Mesenchymal stem cell (in vitro differentiated cells and primary cell): ENCODE results near the gene TTYH1.
"Not testable (repeated sequence)": the region's sequence is repeated elsewhere in the genome, so short reads cannot be mapped to it uniquely, and the experiment has no call there.

Source experiments
- DNase-seq: peaks from one replicate; pipeline ENCODE4 v3.0.0-alpha.2; 2013
- H2AFZ ChIP-seq: one replicate; pipeline ENCODE4 v1.6.1; 2013; ENCODE audit warnings: low read depth, mild to moderate bottlenecking, control low read depth, inconsistent platforms, low read length, moderate library complexity
- H2AK5ac ChIP-seq: 2 replicates; pipeline ENCODE4 v1.6.1; 2013; ENCODE audit warnings: low read length, moderate library complexity, mild to moderate bottlenecking, inconsistent platforms; ENCODE audit not compliant: severe bottlenecking
- H2BK120ac ChIP-seq: one replicate; pipeline ENCODE4 v1.6.1; 2013; ENCODE audit warnings: low read depth, mild to moderate bottlenecking, inconsistent platforms, low read length, moderate library complexity
- H2BK12ac ChIP-seq, 2 experiments: one replicate each; pipeline ENCODE4 v1.6.1; 2013; ENCODE audit warnings: inconsistent platforms in 2 of 2, low read length in 2 of 2, mild to moderate bottlenecking in 2 of 2, moderate library complexity in 2 of 2, control low read depth in 1 of 2
- H2BK15ac ChIP-seq: one replicate; pipeline ENCODE4 v1.6.1; 2013; ENCODE audit warnings: mild to moderate bottlenecking, low read depth, inconsistent platforms; ENCODE audit not compliant: poor library complexity, severe bottlenecking
- H2BK5ac ChIP-seq: 2 replicates; pipeline ENCODE4 v1.6.1; 2013; ENCODE audit warnings: low read depth, mild to moderate bottlenecking, low read length, control low read depth, inconsistent platforms; ENCODE audit not compliant: poor library complexity, severe bottlenecking
- H3K14ac ChIP-seq, 2 experiments: one replicate each; pipeline ENCODE4 v1.6.1; 2013; ENCODE audit warnings: inconsistent platforms in 2 of 2, low read length in 2 of 2, control low read depth in 1 of 2, mild to moderate bottlenecking in 1 of 2, moderate library complexity in 1 of 2
- H3K18ac ChIP-seq, 2 experiments: one replicate each; pipeline ENCODE4 v1.6.1; 2013; ENCODE audit warnings: inconsistent platforms in 2 of 2, low read length in 2 of 2, control low read depth in 1 of 2, low read depth in 1 of 2, mild to moderate bottlenecking in 1 of 2
- H3K23ac ChIP-seq, 2 experiments: one replicate each; pipeline ENCODE4 v1.6.1; 2013; ENCODE audit warnings: inconsistent platforms in 2 of 2, low read length in 2 of 2, mild to moderate bottlenecking in 2 of 2, moderate library complexity in 2 of 2, control low read depth in 1 of 2
- H3K27ac ChIP-seq: 2 replicates; pipeline ENCODE4 v1.5.1; 2013; ENCODE audit warnings: mild to moderate bottlenecking, moderate library complexity, low read length, control low read depth, inconsistent platforms; ENCODE audit not compliant: poor library complexity, severe bottlenecking
- H3K27me3 ChIP-seq, 2 experiments: 2 replicates each; pipeline versions ENCODE4 v1.6.1 to v1.7.0; 2013; ENCODE audit warnings: low read length in 2 of 2, mild to moderate bottlenecking in 2 of 2, moderate library complexity in 2 of 2, control low read depth in 1 of 2, inconsistent platforms in 1 of 2; ENCODE audit not compliant: control insufficient read depth in 1 of 2, insufficient read depth in 1 of 2
- H3K36me3 ChIP-seq, 2 experiments: 2 replicates each; pipeline versions ENCODE4 v1.6.1 to v1.7.0; 2013; ENCODE audit warnings: low read length in 2 of 2, control low read depth in 1 of 2, inconsistent platforms in 1 of 2, low read depth in 1 of 2, mild to moderate bottlenecking in 1 of 2; ENCODE audit not compliant: insufficient read depth in 2 of 2, control insufficient read depth in 1 of 2
- H3K4ac ChIP-seq, 2 experiments: one replicate each; pipeline ENCODE4 v1.6.1; 2013; ENCODE audit warnings: inconsistent platforms in 2 of 2, low read length in 2 of 2, mild to moderate bottlenecking in 2 of 2, moderate library complexity in 2 of 2, control low read depth in 1 of 2, low read depth in 1 of 2
- H3K4me1 ChIP-seq: 2 replicates; pipeline ENCODE4 v1.6.1; 2013; ENCODE audit warnings: low read depth, low read length, control low read depth; ENCODE audit not compliant: control insufficient read depth, insufficient read depth
- H3K4me2 ChIP-seq: 2 replicates; pipeline ENCODE4 v1.6.1; 2013; ENCODE audit warnings: low read length, mild to moderate bottlenecking, inconsistent platforms; ENCODE audit not compliant: poor library complexity, severe bottlenecking
- H3K4me3 ChIP-seq, 2 experiments: 2 replicates each; pipeline versions ENCODE4 v1.5.1 to v1.7.0; 2013; ENCODE audit warnings: low read length in 2 of 2, mild to moderate bottlenecking in 2 of 2, control low read depth in 1 of 2, low read depth in 1 of 2; ENCODE audit not compliant: insufficient read depth in 1 of 2
- H3K79me1 ChIP-seq: replicated peaks from 2 replicates; pipeline ENCODE4 v1.6.1; 2013; ENCODE audit warnings: mild to moderate bottlenecking, control low read depth, low read length, inconsistent platforms; ENCODE audit not compliant: poor library complexity, severe bottlenecking
- H3K9ac ChIP-seq: 2 replicates; pipeline ENCODE4 v1.7.0; 2013; ENCODE audit warnings: mild to moderate bottlenecking, low read length, moderate library complexity
- H3K9me3 ChIP-seq: 2 replicates; pipeline ENCODE4 v1.7.0; 2013; ENCODE audit warnings: mild to moderate bottlenecking, low read length; ENCODE audit not compliant: control insufficient read depth
- H4K8ac ChIP-seq: one replicate; pipeline ENCODE4 v1.6.1; 2013; ENCODE audit warnings: inconsistent platforms, mild to moderate bottlenecking, low read length, moderate library complexity
- H4K91ac ChIP-seq: one replicate; pipeline ENCODE4 v1.6.1; 2013; ENCODE audit warnings: mild to moderate bottlenecking, low read length, inconsistent platforms
- WGBS: methylation state at CpG from one replicate; pipeline ENCODE4 v1.1.7; 2013; ENCODE audit warnings: mixed read lengths; 5-methylcytosine and 5-hydroxymethylcytosine counted together

The TTYH1 gene

GRCh38 chr19:54369688-54370433 is 45.4 kb upstream of the TTYH1 start:
- H2BK120ac ChIP-seq, H3K79me1 ChIP-seq, H3K9me3 ChIP-seq, H3K4me3 ChIP-seq, H2AFZ ChIP-seq, H3K27me3 ChIP-seq, H2BK5ac ChIP-seq, H3K9ac ChIP-seq, H2AK5ac ChIP-seq, H3K23ac ChIP-seq, H3K27ac ChIP-seq, H2BK12ac ChIP-seq, H3K4me2 ChIP-seq, H3K4ac ChIP-seq, H3K36me3 ChIP-seq, H3K14ac ChIP-seq, H4K8ac ChIP-seq, H3K4me1 ChIP-seq, DNase-seq, H4K91ac ChIP-seq, H2BK15ac ChIP-seq, H3K18ac ChIP-seq: not testable (repeated sequence)
- WGBS = 84% methylated on average over 5 of the region's 19 CpGs

DNA sequence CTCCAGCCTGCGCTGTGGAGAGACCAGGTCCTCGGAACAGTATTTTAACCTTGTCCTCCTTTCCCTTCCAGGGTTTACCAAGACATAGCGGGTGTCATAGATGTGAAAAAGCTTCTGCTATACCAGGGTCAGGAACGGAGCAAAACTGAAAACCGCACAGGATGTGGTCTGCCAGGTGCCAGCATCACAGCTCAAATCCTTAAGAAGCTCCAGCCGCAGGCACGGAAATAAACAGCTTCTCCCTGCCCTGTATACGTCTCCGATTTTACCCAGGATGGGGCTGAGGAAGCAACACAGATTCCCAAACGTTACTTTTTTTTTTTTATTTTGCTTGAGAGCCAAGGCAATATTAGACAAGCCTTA is 44.8 kb upstream of the TTYH1 start:
- 78% methylated on average over 8 of the region's 10 CpGs for WGBS

DNA sequence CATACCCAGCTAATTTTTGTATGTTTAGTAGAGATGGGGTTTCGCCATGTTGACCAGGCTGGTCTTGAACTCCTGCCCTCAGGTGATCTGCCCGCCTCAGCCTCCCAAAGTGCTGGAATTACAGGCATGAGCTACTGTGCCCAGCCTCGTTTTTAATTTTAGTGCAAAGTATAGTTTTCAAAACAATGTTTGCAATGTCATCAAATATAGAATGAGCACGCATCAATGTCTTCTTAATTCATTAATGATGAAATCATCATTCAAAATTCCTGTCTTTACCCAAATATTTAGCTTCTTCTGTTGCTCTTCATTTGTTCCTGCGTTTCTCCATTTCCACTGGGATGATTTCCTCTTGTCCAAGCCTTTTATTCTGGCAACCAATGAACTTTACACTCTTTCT is 43.8 kb upstream of the TTYH1 start:
- H3K79me1 ChIP-seq, H3K4ac ChIP-seq, H3K4me3 ChIP-seq, H3K18ac ChIP-seq, H3K4me2 ChIP-seq, H2AFZ ChIP-seq, H3K9me3 ChIP-seq, H3K9ac ChIP-seq, H2BK120ac ChIP-seq, H3K23ac ChIP-seq, H2BK5ac ChIP-seq, H3K36me3 ChIP-seq, H2AK5ac ChIP-seq, H4K8ac ChIP-seq, H2BK15ac ChIP-seq, H3K27ac ChIP-seq, H3K14ac ChIP-seq, H3K4me1 ChIP-seq, H4K91ac ChIP-seq, H3K27me3 ChIP-seq, H2BK12ac ChIP-seq, DNase-seq: not testable (repeated sequence)
- 67% methylated on average over 3 of the region's 5 CpGs for WGBS

More for the DNA sequence above, 44.8 kb upstream of the TTYH1 start:
- not testable (repeated sequence) for H2AK5ac ChIP-seq, H2BK5ac ChIP-seq, DNase-seq, H3K9ac ChIP-seq, H3K27ac ChIP-seq, H4K8ac ChIP-seq, H2BK12ac ChIP-seq, H3K4me1 ChIP-seq, H3K4me2 ChIP-seq, H4K91ac ChIP-seq, H2AFZ ChIP-seq, H3K23ac ChIP-seq, H3K79me1 ChIP-seq, H2BK15ac ChIP-seq, H3K4ac ChIP-seq, H3K36me3 ChIP-seq, H3K14ac ChIP-seq, H3K18ac ChIP-seq, H3K27me3 ChIP-seq, H2BK120ac ChIP-seq, H3K4me3 ChIP-seq, H3K9me3 ChIP-seq

DNA sequence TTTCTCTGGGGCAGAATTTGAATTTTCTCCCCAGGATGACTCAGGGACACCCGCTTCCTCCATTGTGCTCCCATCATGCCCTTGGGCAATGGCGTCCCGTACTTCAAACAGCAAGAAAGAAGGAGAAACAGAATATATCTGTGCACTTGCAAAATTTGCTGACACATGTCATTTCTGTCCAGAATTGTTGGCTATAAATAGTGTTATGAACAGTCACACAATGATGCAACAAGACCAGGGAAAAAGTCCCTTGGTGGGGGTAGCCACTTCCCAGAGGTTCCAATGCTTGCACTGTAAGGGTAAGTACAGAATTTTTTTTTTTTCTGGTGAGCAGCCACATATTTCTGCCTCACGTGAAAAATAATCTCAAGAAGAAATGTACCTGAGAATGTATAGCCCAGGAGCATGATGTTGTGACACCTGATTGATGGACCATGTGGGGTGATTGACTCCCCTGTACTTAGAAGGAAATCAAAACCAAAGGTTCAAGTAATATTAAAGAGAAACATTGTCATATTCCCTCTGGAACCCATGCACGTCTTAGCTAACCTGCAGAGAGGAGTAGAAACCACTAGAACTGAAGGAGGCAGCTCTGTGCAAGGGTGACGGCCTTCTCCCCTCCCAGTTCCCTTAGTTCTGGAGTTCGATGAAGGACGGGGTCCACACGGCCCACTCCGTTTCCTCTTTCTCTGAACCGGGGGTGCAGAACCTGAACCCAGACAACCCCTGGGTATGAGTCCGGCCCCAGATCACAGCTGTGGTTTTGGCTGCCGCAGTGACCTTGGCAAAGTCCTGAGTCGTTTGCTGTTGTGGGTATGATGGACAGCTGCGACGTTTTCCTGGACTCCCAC is 41.3 kb upstream of the TTYH1 start:
- Histone ChIP-seq H4K8ac (no peak overlapping the region), H3K9ac (no peak overlapping the region), H2BK5ac (no peak overlapping the region), H3K18ac (no peak overlapping the region), H3K4ac (no peak overlapping the region), H2BK15ac (no peak overlapping the region), H3K4me3 (no peak overlapping the region), H3K23ac (no peak overlapping the region), H3K27me3 (no peaks in the 10 kb centered on the region), H3K9me3 (no peaks in the 10 kb centered on the region), H3K14ac (no peak overlapping the region), H3K4me2 (no peak overlapping the region), H2BK120ac (no peak overlapping the region), H2AK5ac (no peak overlapping the region), H3K27ac (no peak overlapping the region), H4K91ac (no peak overlapping the region), H3K36me3 (no peaks in the 10 kb centered on the region), H3K79me1 (no peaks in the 10 kb centered on the region), H2AFZ (no peak overlapping the region), H2BK12ac (no peak overlapping the region), H3K4me1 (no peaks in the 10 kb centered on the region)
- WGBS = 78% methylated on average over 9 of the region's 16 CpGs
- DNase-seq = no peak
